Measurements from ENCODE around the gene KIAA1217.

DNA sequence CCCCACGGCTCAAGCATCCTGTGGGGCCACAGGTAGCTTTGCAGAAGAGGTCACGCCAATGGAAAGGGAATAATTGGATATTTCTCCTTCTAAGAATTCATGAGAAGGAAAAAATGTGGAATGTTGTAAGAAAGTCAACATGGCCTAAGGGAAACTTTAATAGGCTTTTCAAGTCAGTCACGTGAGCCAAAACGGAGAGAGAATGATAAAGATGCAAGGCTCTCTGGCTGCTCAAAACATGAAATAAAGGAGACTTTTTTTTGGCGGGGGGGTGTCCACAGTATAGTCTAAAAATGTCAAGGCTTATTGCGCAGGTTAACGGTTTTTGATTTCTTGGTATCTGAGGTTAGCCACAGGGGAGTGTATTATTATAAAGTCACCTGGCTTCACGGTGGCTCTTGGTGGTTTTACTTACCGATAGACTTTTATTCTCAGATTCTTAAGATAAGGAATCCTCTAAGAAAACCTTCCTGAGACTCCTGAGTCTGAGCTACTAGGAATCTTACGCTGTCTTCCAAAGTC lies 366.6 kb downstream of the KIAA1217 start:
- TF ChIP-seq, protein P1, sequence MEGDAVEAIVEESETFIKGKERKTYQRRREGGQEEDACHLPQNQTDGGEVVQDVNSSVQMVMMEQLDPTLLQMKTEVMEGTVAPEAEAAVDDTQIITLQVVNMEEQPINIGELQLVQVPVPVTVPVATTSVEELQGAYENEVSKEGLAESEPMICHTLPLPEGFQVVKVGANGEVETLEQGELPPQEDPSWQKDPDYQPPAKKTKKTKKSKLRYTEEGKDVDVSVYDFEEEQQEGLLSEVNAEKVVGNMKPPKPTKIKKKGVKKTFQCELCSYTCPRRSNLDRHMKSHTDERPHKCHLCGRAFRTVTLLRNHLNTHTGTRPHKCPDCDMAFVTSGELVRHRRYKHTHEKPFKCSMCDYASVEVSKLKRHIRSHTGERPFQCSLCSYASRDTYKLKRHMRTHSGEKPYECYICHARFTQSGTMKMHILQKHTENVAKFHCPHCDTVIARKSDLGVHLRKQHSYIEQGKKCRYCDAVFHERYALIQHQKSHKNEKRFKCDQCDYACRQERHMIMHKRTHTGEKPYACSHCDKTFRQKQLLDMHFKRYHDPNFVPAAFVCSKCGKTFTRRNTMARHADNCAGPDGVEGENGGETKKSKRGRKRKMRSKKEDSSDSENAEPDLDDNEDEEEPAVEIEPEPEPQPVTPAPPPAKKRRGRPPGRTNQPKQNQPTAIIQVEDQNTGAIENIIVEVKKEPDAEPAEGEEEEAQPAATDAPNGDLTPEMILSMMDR (IDR thresholded peaks at IDR 0.05), result no peak
- TF ChIP-seq POLR2A (IDR thresholded peaks at IDR 0.05), result no peak
